ENCODE results near the gene RSRC1.
"Not testable (repeated sequence)": the region's sequence is repeated elsewhere in the genome, so short reads cannot be mapped to it uniquely, and the experiment has no call there.

The RSRC1 gene

GRCh38 chr3:158486200-158486599 lies 376.3 kb downstream of the RSRC1 start:
- no peaks in the 10 kb centered on the region for H3K36me3 ChIP-seq (ENCODE audit: insufficient read depth, low read length)

DNA sequence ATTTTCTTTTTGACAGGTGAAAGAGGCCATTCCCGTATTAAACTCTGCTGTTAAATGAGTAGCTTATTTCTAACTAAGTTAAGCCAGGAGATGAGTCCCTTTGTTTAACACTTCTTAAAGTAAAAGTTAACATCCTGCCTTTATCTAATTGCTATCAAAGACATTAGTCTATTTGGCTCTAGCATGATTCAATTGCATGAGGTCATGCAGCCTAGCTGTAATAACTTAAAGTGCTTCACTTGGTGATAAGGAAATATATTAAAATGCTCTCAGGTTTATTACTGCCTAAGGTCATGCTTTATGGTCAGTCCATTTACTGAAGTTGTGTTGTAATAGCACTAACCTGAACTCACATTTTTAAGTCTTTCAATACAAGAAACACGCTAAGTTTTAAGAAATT lies 378.8 kb downstream of the RSRC1 start:
- no peaks in the 10 kb centered on the region for H3K36me3 ChIP-seq (ENCODE audit: insufficient read depth, low read length)
- no peak overlapping the region for H3K27ac ChIP-seq (ENCODE audit: low read depth, low read length)
- H3K4me3 ChIP-seq (ENCODE audit: low read depth, low read length): no peak overlapping the region
- H3K4me1 ChIP-seq (ENCODE audit: control insufficient read depth, insufficient read depth, low read length, unreplicated experiment): no peaks in the 10 kb centered on the region
- H3K27me3 ChIP-seq (ENCODE audit: insufficient read depth, low read length): no peaks in the 10 kb centered on the region
- H3K79me2 ChIP-seq (ENCODE audit: control insufficient read depth, insufficient read depth, low read length, unreplicated experiment): no peaks in the 10 kb centered on the region
- H2AFZ ChIP-seq (ENCODE audit: low read length, unreplicated experiment): no peak overlapping the region

More at GRCh38 chr3:158486200-158486599, 376.3 kb downstream of the RSRC1 start:
- H3K4me1 ChIP-seq (ENCODE audit: control insufficient read depth, insufficient read depth, low read length, unreplicated experiment): no peaks in the 10 kb centered on the region
- no peak overlapping the region for H2AFZ ChIP-seq (ENCODE audit: low read length, unreplicated experiment)
- no peaks in the 10 kb centered on the region for H3K79me2 ChIP-seq (ENCODE audit: control insufficient read depth, insufficient read depth, low read length, unreplicated experiment)
- H3K27me3 ChIP-seq (ENCODE audit: insufficient read depth, low read length): no peaks in the 10 kb centered on the region
- no peak overlapping the region for H3K27ac ChIP-seq (ENCODE audit: low read depth, low read length)
- H3K4me3 ChIP-seq (ENCODE audit: low read depth, low read length): no peak overlapping the region

DNA sequence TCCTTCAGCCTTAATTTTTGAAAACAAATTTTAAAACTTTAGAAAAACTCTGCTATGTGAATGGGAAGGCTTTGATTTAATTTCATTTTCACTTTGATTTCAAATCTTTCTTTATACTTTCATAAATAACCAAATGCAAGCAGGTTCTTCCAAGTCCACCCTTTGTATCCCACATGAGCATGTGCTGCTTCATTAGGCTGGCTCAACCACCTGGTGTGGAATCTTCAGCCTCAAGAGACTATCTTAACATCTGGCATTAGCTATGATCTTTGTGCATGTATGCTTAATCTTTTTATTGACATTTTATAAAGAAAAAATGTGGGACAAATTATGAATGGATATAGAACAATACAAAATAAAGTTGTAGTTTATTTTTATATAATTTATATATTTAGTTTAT lies 379.3 kb downstream of the RSRC1 start:
- Histone ChIP-seq H3K27me3 (ENCODE audit: insufficient read depth, low read length) (no peaks in the 10 kb centered on the region), H3K27ac (ENCODE audit: low read depth, low read length) (no peak overlapping the region), H3K4me1 (ENCODE audit: control insufficient read depth, insufficient read depth, low read length, unreplicated experiment) (no peaks in the 10 kb centered on the region)

DNA sequence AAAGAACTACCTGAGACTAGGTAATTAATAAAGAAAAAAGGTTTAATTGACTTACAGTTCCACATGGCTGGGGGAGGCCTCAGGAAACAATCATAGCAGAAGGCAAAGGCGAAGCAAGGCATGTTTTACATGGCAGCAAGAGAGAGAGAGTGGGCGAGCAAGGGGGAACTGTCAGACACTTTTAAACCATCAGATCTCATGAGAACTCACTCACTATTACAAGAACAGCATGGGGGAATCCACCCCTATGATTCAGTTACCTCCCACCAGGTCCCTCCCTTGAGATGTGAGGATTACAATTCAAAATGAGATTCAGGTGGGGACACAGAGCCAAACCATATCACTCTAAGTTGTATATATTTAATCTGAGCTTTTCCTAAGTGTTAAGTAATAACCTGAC lies 382.1 kb downstream of the RSRC1 start:
- H3K4me1 ChIP-seq (ENCODE audit: control insufficient read depth, insufficient read depth, low read length, unreplicated experiment): no peaks in the 10 kb centered on the region
- no peaks in the 10 kb centered on the region for H3K36me3 ChIP-seq (ENCODE audit: insufficient read depth, low read length)
- H3K79me2 ChIP-seq (ENCODE audit: control insufficient read depth, insufficient read depth, low read length, unreplicated experiment): no peaks in the 10 kb centered on the region
- H3K4me3 ChIP-seq (ENCODE audit: low read depth, low read length): no peak overlapping the region
- no peak overlapping the region for H2AFZ ChIP-seq (ENCODE audit: low read length, unreplicated experiment)
- H3K27me3 ChIP-seq (ENCODE audit: insufficient read depth, low read length): no peaks in the 10 kb centered on the region
- H3K27ac ChIP-seq (ENCODE audit: low read depth, low read length): no peak overlapping the region

More for the DNA sequence above, 379.3 kb downstream of the RSRC1 start:
- no peak overlapping the region for H3K4me3 ChIP-seq (ENCODE audit: low read depth, low read length)
- no peaks in the 10 kb centered on the region for H3K79me2 ChIP-seq (ENCODE audit: control insufficient read depth, insufficient read depth, low read length, unreplicated experiment)
- H3K36me3 ChIP-seq (ENCODE audit: insufficient read depth, low read length): no peaks in the 10 kb centered on the region
- no peak overlapping the region for H2AFZ ChIP-seq (ENCODE audit: low read length, unreplicated experiment)

- H3K27me3 ChIP-seq (ENCODE audit: insufficient read depth, low read length): no peaks in the 10 kb centered on the region
- no peaks in the 10 kb centered on the region for H3K4me1 ChIP-seq (ENCODE audit: control insufficient read depth, insufficient read depth, low read length, unreplicated experiment)
- H3K27ac ChIP-seq (ENCODE audit: low read depth, low read length): no peak overlapping the region
- H2AFZ ChIP-seq (ENCODE audit: low read length, unreplicated experiment): no peak overlapping the region
- H3K36me3 ChIP-seq (ENCODE audit: insufficient read depth, low read length): no peaks in the 10 kb centered on the region
- no peak overlapping the region for H3K4me3 ChIP-seq (ENCODE audit: low read depth, low read length)
- H3K79me2 ChIP-seq (ENCODE audit: control insufficient read depth, insufficient read depth, low read length, unreplicated experiment): no peaks in the 10 kb centered on the region
These were observed 382.8 kb downstream of the RSRC1 start for GRCh38 chr3:158492685-158493084.

DNA sequence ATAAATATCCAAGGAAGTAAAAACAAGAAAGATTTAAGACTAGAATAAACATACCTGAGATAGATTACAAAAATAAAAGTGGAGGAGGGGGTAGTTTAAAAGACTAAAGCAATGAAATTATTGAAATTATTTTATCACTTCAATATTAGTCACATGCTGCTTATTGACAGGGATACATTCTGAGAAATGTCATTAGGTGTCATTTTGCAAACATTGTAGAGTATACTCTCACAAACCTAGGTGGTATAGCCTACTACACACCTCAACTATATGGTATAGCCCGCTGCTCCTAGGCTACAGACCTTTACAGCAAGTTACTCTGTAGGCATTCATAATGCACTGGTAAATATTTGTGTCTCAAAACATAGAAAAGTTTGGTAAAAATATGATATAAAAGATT lies 384.0 kb downstream of the RSRC1 start:
- Histone ChIP-seq H3K27me3 (ENCODE audit: insufficient read depth, low read length) (no peaks in the 10 kb centered on the region), H3K36me3 (ENCODE audit: insufficient read depth, low read length) (no peaks in the 10 kb centered on the region), H2AFZ (ENCODE audit: low read length, unreplicated experiment) (no peak overlapping the region), H3K4me3 (ENCODE audit: low read depth, low read length) (no peak overlapping the region), H3K4me1 (ENCODE audit: control insufficient read depth, insufficient read depth, low read length, unreplicated experiment) (no peaks in the 10 kb centered on the region), H3K27ac (ENCODE audit: low read depth, low read length) (no peak overlapping the region), H3K79me2 (ENCODE audit: control insufficient read depth, insufficient read depth, low read length, unreplicated experiment) (no peaks in the 10 kb centered on the region)

DNA sequence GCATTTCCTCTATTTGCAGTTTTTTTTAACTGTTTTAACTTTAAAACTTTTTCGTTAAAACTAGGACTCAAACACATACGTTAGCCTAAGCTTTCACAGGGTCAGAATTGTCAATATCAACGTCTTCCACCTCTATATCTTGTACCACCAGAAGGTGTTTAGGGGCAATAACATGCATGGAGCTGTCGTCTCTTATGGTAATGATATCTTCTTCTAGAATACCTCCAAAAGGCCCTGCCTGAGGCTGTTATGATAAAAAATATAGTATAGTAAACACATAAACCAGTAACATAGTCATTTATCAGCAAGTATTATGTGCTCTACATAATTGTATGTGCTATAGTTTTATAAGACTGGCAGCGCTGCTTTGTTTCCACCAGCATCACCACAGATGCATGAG lies 384.8 kb downstream of the RSRC1 start:
- H3K27me3 ChIP-seq (ENCODE audit: insufficient read depth, low read length): no peaks in the 10 kb centered on the region

DNA sequence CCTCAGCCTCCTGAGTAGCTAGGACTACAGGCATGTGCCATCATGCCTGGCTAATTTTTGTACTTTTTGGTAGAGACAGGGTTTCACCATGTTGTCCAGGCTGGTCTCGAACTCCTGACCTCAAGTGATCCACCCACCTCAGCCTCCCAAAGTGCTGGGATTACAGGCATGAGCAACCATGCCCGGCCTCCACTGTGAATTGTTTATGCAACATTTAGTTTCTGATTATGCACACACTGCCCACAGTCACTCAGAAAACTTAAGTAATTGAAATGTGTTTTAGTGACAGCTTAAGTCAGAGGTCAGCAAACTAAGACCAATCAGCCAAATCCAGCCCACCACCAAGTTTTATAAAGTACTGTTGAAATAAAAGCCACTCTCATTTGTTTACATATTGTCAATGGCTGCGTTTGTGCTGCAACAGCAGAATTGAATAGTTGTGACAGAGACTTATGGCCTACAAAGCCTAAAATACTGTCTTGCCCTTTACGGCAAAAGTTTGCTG lies 385.6 kb downstream of the RSRC1 start:
- H2AFZ ChIP-seq (ENCODE audit: low read length, unreplicated experiment); H3K27me3 ChIP-seq (ENCODE audit: insufficient read depth, low read length); H3K27ac ChIP-seq (ENCODE audit: low read depth, low read length); H3K79me2 ChIP-seq (ENCODE audit: control insufficient read depth, insufficient read depth, low read length, unreplicated experiment); H3K36me3 ChIP-seq (ENCODE audit: insufficient read depth, low read length); H3K4me1 ChIP-seq (ENCODE audit: control insufficient read depth, insufficient read depth, low read length, unreplicated experiment); H3K4me3 ChIP-seq (ENCODE audit: low read depth, low read length): not testable (repeated sequence)

More for the DNA sequence above, 384.8 kb downstream of the RSRC1 start:
- Histone ChIP-seq H3K27ac (ENCODE audit: low read depth, low read length) (no peak overlapping the region), H3K4me3 (ENCODE audit: low read depth, low read length) (no peak overlapping the region), H3K4me1 (ENCODE audit: control insufficient read depth, insufficient read depth, low read length, unreplicated experiment) (no peaks in the 10 kb centered on the region), H3K36me3 (ENCODE audit: insufficient read depth, low read length) (no peaks in the 10 kb centered on the region), H2AFZ (ENCODE audit: low read length, unreplicated experiment) (no peak overlapping the region), H3K79me2 (ENCODE audit: control insufficient read depth, insufficient read depth, low read length, unreplicated experiment) (no peaks in the 10 kb centered on the region)

GRCh38 chr3:158505117-158505516 lies 395.2 kb downstream of the RSRC1 start:
- H3K27me3 ChIP-seq (ENCODE audit: insufficient read depth, low read length): no peaks in the 10 kb centered on the region
- no peaks in the 10 kb centered on the region for H3K4me1 ChIP-seq (ENCODE audit: control insufficient read depth, insufficient read depth, low read length, unreplicated experiment)
- H3K79me2 ChIP-seq (ENCODE audit: control insufficient read depth, insufficient read depth, low read length, unreplicated experiment): peaks cover under 1% of the 10 kb centered on the region
- no peaks in the 10 kb centered on the region for H3K36me3 ChIP-seq (ENCODE audit: insufficient read depth, low read length)
- no peak overlapping the region for H2AFZ ChIP-seq (ENCODE audit: low read length, unreplicated experiment)
- H3K27ac ChIP-seq (ENCODE audit: low read depth, low read length): no peak overlapping the region
- H3K4me3 ChIP-seq (ENCODE audit: low read depth, low read length): no peak overlapping the region

GRCh38 chr3:158506456-158506855 lies 396.6 kb downstream of the RSRC1 start:
- Histone ChIP-seq H2AFZ (ENCODE audit: low read length, unreplicated experiment) (no peak overlapping the region), H3K36me3 (ENCODE audit: insufficient read depth, low read length) (no peaks in the 10 kb centered on the region), H3K4me3 (ENCODE audit: low read depth, low read length) (no peak overlapping the region), H3K27me3 (ENCODE audit: insufficient read depth, low read length) (no peaks in the 10 kb centered on the region), H3K4me1 (ENCODE audit: control insufficient read depth, insufficient read depth, low read length, unreplicated experiment) (no peaks in the 10 kb centered on the region), H3K27ac (ENCODE audit: low read depth, low read length) (no peak overlapping the region), H3K79me2 (ENCODE audit: control insufficient read depth, insufficient read depth, low read length, unreplicated experiment) (no peaks in the 10 kb centered on the region)

DNA sequence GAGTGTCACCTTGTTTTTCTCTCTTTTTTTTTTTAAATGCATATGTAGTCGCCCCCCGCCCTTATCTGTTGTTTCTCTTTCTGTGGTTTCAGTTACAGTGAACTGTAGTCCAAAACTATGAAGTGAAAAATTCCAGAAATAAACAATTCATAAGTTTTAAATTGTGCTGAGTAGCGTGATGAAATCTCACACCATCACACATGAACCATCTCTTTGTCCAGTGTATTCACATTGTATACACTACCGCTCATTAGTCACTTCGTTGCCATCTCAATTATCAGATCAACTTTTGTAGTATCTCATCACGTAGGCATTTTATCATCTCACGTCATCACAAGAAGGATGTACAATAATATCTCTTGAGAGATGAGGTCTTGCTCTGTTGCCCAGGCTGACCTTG lies 398.6 kb downstream of the RSRC1 start:
- no peak overlapping the region for H3K4me3 ChIP-seq (ENCODE audit: low read depth, low read length)
- no peaks in the 10 kb centered on the region for H3K27me3 ChIP-seq (ENCODE audit: insufficient read depth, low read length)
- H3K36me3 ChIP-seq (ENCODE audit: insufficient read depth, low read length): no peaks in the 10 kb centered on the region
- H3K79me2 ChIP-seq (ENCODE audit: control insufficient read depth, insufficient read depth, low read length, unreplicated experiment): no peaks in the 10 kb centered on the region
- no peak overlapping the region for H3K27ac ChIP-seq (ENCODE audit: low read depth, low read length)
- no peaks in the 10 kb centered on the region for H3K4me1 ChIP-seq (ENCODE audit: control insufficient read depth, insufficient read depth, low read length, unreplicated experiment)
- H2AFZ ChIP-seq (ENCODE audit: low read length, unreplicated experiment): no peak overlapping the region
